GM12864 (cell line): ENCODE data around the gene SEMA3D.

Source experiments
- DNase-seq: peaks from one replicate; pipeline ENCODE4 v3.0.0-alpha.2; 2011; ENCODE audit warnings: low read depth
- H3K4me3 ChIP-seq: 2 replicates; pipeline ENCODE4 v1.5.1; 2011; ENCODE audit warnings: mild to moderate bottlenecking, low read depth, low read length, control low read depth
- CTCF ChIP-seq: IDR thresholded peaks from 2 replicates; pipeline ENCODE4 v1.5.1; 2011; ENCODE audit warnings: low read depth, mild to moderate bottlenecking, moderate library complexity, low read length, control low read depth, inconsistent platforms; ENCODE audit errors: missing control alignments

SEMA3D gene

GRCh38 chr7:85103962-85104361, 82.9 kb downstream of the SEMA3D start:
- TF ChIP-seq CTCF = no peak
- H3K4me3 ChIP-seq = no peak overlapping the region
- no peak for DNase-seq

- no peak overlapping the region for H3K4me3 ChIP-seq
- no peak for TF ChIP-seq CTCF
- DNase-seq = no peak
These were observed 83.5 kb downstream of the SEMA3D start for GRCh38 chr7:85103357-85103756.

- DNase-seq = no peak
- H3K4me3 ChIP-seq = no peak overlapping the region
- no peak for TF ChIP-seq CTCF
These were observed 84.0 kb downstream of the SEMA3D start for GRCh38 chr7:85102813-85103350.

GRCh38 chr7:85101347-85101746, 85.5 kb downstream of the SEMA3D start:
- DNase-seq = no peak
- no peak for TF ChIP-seq CTCF
- no peak overlapping the region for H3K4me3 ChIP-seq

- TF ChIP-seq CTCF = no peak
These were observed 89.0 kb downstream of the SEMA3D start for GRCh38 chr7:85097844-85098243.

GRCh38 chr7:85095806-85096205, 91.0 kb downstream of the SEMA3D start:
- no peak for TF ChIP-seq CTCF
- H3K4me3 ChIP-seq = no peak overlapping the region
- no peak for DNase-seq

More at GRCh38 chr7:85097844-85098243, 89.0 kb downstream of the SEMA3D start:
- DNase-seq = no peak
- H3K4me3 ChIP-seq = no peak overlapping the region

- TF ChIP-seq CTCF = no peak
- H3K4me3 ChIP-seq = no peak overlapping the region
- DNase-seq = no peak
These were observed 91.5 kb downstream of the SEMA3D start for GRCh38 chr7:85095366-85095765.
